HG02623 (cell line): Measurements from ENCODE around the gene CCDC85B.

Source experiments
- ATAC-seq: cut with Tn5 transposase; IDR thresholded peaks from one replicate; pipeline ENCODE4 v1.9.1; 2021; ENCODE audit warnings: moderate library complexity; ENCODE audit not compliant: unreplicated experiment

CCDC85B gene

DNA sequence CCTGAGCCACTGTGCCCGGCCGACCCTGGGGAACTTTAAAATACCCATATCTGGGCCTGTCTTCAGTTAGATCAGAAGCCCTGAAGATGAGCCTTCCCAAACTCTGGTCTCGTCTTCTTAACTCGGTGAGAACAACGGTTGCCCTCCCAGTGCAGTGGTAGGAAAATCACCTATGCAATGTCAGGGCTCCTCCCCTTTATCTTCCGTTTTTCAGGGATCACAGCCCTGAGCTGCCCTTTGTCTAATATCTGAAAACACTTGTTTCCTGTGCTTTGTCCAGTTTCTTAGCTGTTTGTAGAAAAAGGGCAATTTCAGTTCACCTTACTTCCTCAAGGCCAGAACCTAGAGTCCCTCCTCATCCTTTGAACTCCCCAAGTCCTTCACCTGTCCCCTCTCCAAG, 38.2 kb downstream of the CCDC85B start:
- ATAC-seq = no peak

GRCh38 chr11:65931773-65932557, 41.5 kb downstream of the CCDC85B start:
- no peak for ATAC-seq

DNA sequence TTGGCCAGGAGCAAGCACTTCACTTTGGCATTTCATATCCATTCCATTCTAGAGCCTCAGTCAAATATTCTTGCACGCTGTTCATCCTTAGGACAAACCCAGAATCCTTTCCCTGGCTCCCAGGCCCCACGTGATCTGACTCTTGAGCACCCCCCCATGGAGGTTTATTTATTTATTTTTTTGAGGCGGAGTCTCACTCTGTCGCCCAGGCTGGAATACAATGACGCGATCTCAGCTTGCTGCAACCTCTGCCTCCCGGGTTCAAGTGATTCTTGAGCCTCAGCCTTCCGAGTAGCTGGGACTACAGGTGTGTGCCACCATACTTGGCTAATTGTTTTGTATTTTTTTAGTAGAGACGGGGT, 42.1 kb downstream of the CCDC85B start:
- ATAC-seq = no peak

DNA sequence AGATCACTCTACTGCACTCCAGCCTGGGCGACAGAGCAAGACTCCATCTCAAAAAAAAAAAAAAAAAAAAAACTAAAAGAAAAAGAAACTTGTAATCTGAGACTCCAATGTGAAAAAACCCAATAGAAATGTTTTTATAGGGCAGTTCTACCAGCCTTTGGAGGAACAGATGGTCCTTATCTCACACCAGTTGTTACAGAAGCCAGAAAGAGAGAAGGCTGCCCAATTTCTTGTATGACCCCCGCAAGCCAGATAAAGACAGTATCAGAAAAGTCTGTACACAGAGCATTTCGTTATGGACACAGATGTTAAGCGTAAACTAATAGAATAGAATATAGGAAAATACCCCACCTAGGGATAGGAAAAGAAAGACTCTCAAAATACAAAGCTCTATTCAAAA, 43.5 kb downstream of the CCDC85B start:
- no peak for ATAC-seq

GRCh38 chr11:65937766-65938165, 47.3 kb downstream of the CCDC85B start:
- no peak for ATAC-seq
